Trophoblast cell (in vitro differentiated cells and primary cell): ENCODE data around the gene STOML3.

Experiments used
- DNase-seq, 2 donors: peaks; one replicate each; pipeline ENCODE4 v3.0.0-alpha.2; 2016
- H2AFZ ChIP-seq: 2 replicates; pipeline ENCODE4 v1.6.1; 2013; ENCODE audit warnings: low read length, moderate library complexity, mild to moderate bottlenecking; ENCODE audit not compliant: insufficient read depth, poor library complexity
- H2AK5ac ChIP-seq: 2 replicates; pipeline ENCODE4 v1.6.1; 2013; ENCODE audit warnings: mild to moderate bottlenecking, low read length
- H2BK120ac ChIP-seq: 2 replicates; pipeline ENCODE4 v1.6.1; 2013; ENCODE audit warnings: low read length, mild to moderate bottlenecking, moderate library complexity; ENCODE audit not compliant: insufficient read depth, poor library complexity
- H2BK12ac ChIP-seq: 2 replicates; pipeline ENCODE4 v1.6.1; 2013; ENCODE audit warnings: mild to moderate bottlenecking, low read length, moderate library complexity
- H2BK5ac ChIP-seq: 2 replicates; pipeline ENCODE4 v1.6.1; 2013; ENCODE audit warnings: low read length, low read depth, moderate library complexity, mild to moderate bottlenecking; ENCODE audit not compliant: poor library complexity
- H3K14ac ChIP-seq: 2 replicates; pipeline ENCODE4 v1.6.1; 2013; ENCODE audit warnings: mild to moderate bottlenecking, low read length
- H3K18ac ChIP-seq: 2 replicates; pipeline ENCODE4 v1.6.1; 2013; ENCODE audit warnings: mild to moderate bottlenecking, low read length
- H3K23ac ChIP-seq: 2 replicates; pipeline ENCODE4 v1.6.1; 2013; ENCODE audit warnings: low read length
- H3K27ac ChIP-seq: 2 replicates; pipeline ENCODE4 v1.5.1; 2013; ENCODE audit warnings: low read depth, mild to moderate bottlenecking, inconsistent platforms, low read length, moderate library complexity
- H3K27me3 ChIP-seq: 2 replicates; pipeline ENCODE4 v1.6.1; 2013; ENCODE audit warnings: inconsistent platforms, mild to moderate bottlenecking, low read length, moderate library complexity; ENCODE audit not compliant: insufficient read depth
- H3K36me3 ChIP-seq, 2 experiments: 1 replicate in 1 of 2; 2 replicates in 1 of 2; pipeline ENCODE4 v1.6.1; 2013; ENCODE audit warnings: low read length in 2 of 2, mild to moderate bottlenecking in 2 of 2, moderate library complexity in 1 of 2; ENCODE audit not compliant: insufficient read depth in 2 of 2, control insufficient read depth in 1 of 2
- H3K4ac ChIP-seq: 2 replicates; pipeline ENCODE4 v1.6.1; 2013; ENCODE audit warnings: low read depth, mild to moderate bottlenecking, low read length, moderate library complexity
- H3K4me1 ChIP-seq, 2 experiments: 1 replicate in 1 of 2; 2 replicates in 1 of 2; pipeline ENCODE4 v1.6.1; 2013; ENCODE audit warnings: low read length in 2 of 2, mild to moderate bottlenecking in 2 of 2, moderate library complexity in 1 of 2; ENCODE audit not compliant: insufficient read depth in 2 of 2, control insufficient read depth in 1 of 2
- H3K4me2 ChIP-seq: 2 replicates; pipeline ENCODE4 v1.6.1; 2013; ENCODE audit warnings: inconsistent platforms, mild to moderate bottlenecking, low read length, moderate library complexity
- H3K4me3 ChIP-seq: 2 replicates; pipeline ENCODE4 v1.5.1; 2013; ENCODE audit warnings: mild to moderate bottlenecking, low read depth, low read length, inconsistent platforms
- H3K79me1 ChIP-seq: one replicate; pipeline ENCODE4 v1.6.1; 2013; ENCODE audit warnings: low read length
- H3K79me2 ChIP-seq: 2 replicates; pipeline ENCODE4 v1.6.1; 2013; ENCODE audit warnings: low read length, mild to moderate bottlenecking; ENCODE audit not compliant: control insufficient read depth, insufficient read depth, poor library complexity
- H3K9ac ChIP-seq: 2 replicates; pipeline ENCODE4 v1.6.1; 2013; ENCODE audit warnings: mild to moderate bottlenecking, low read length
- H3K9me3 ChIP-seq: 2 replicates; pipeline ENCODE4 v1.6.1; 2013; ENCODE audit warnings: low read depth, mild to moderate bottlenecking, control low read depth, inconsistent platforms, low read length; ENCODE audit not compliant: insufficient read depth
- H4K12ac ChIP-seq: 2 replicates; pipeline ENCODE4 v1.6.1; 2013; ENCODE audit warnings: low read depth, mild to moderate bottlenecking, low read length, moderate library complexity
- H4K8ac ChIP-seq: 2 replicates; pipeline ENCODE4 v1.6.1; 2013; ENCODE audit warnings: low read depth, mild to moderate bottlenecking, low read length, moderate library complexity
- H4K91ac ChIP-seq: one replicate; pipeline ENCODE4 v1.6.1; 2013; ENCODE audit warnings: low read depth, mild to moderate bottlenecking, low read length, moderate library complexity
- WGBS: extraction: QIAGEN DNeasy Blood & Tissue Kit; methylation state at CpG from one replicate; pipeline ENCODE4 v1.1.7; 2013; ENCODE audit warnings: missing lambda C conversion rate; ENCODE audit not compliant: insufficient read length, insufficient coverage; ENCODE audit errors: extremely low coverage; 5-methylcytosine and 5-hydroxymethylcytosine counted together

The STOML3 gene

GRCh38 chr13:39023761-39024160 lies 33.1 kb upstream of the STOML3 start:
- Histone ChIP-seq H2AFZ (no peak overlapping the region), H3K4ac (no peak overlapping the region), H2BK12ac (no peak overlapping the region), H2BK5ac (no peak overlapping the region), H4K12ac (no peak overlapping the region), H4K91ac (no peak overlapping the region), H3K4me1 (peaks cover 3 to 4% of the 10 kb centered on the region in 2 experiments), H3K18ac (no peak overlapping the region), H3K79me1 (peaks cover 4% of the 10 kb centered on the region), H3K79me2 (no peaks in the 10 kb centered on the region), H3K14ac (no peak overlapping the region), H3K23ac (no peak overlapping the region), H3K27me3 (no peaks in the 10 kb centered on the region), H3K9ac (no peak overlapping the region), H3K36me3 (peaks cover 4 to 14% of the 10 kb centered on the region in 2 experiments), H3K4me3 (no peak overlapping the region), H3K9me3 (no peaks in the 10 kb centered on the region), H3K27ac (peak overlapping the region; percentile 58), H3K4me2 (no peak overlapping the region), H4K8ac (no peak overlapping the region), H2AK5ac (no peak overlapping the region), H2BK120ac (no peak overlapping the region)
- DNase-seq, result peak; percentile 93 to 98

GRCh38 chr13:39023316-39023715 lies 32.7 kb upstream of the STOML3 start:
- H3K36me3 ChIP-seq, result peaks cover 4 to 14% of the 10 kb centered on the region in 2 experiments
- no peak overlapping the region for H3K9ac ChIP-seq
- no peak overlapping the region for H2BK12ac ChIP-seq
- peaks cover 3 to 4% of the 10 kb centered on the region in 2 experiments for H3K4me1 ChIP-seq
- no peak overlapping the region for H4K8ac ChIP-seq
- no CpG with 5 or more reads among the region's 2 CpGs for WGBS
- DNase-seq, result peak; percentile 43 to 94
- H3K4ac ChIP-seq, result no peak overlapping the region
- no peak overlapping the region for H3K14ac ChIP-seq
- peaks cover 4% of the 10 kb centered on the region for H3K79me1 ChIP-seq
- no peak overlapping the region for H4K12ac ChIP-seq
- H3K9me3 ChIP-seq, result no peaks in the 10 kb centered on the region
- H4K91ac ChIP-seq, result no peak overlapping the region
- H3K18ac ChIP-seq, result no peak overlapping the region
- no peak overlapping the region for H3K23ac ChIP-seq
- no peak overlapping the region for H2BK120ac ChIP-seq
- H3K79me2 ChIP-seq, result no peaks in the 10 kb centered on the region
- H2AFZ ChIP-seq, result no peak overlapping the region
- no peaks in the 10 kb centered on the region for H3K27me3 ChIP-seq
- no peak overlapping the region for H2AK5ac ChIP-seq
- H3K4me2 ChIP-seq, result no peak overlapping the region
- H3K4me3 ChIP-seq, result no peak overlapping the region
- no peak overlapping the region for H2BK5ac ChIP-seq
- peak overlapping the region; percentile 58 for H3K27ac ChIP-seq

GRCh38 chr13:39020853-39021462 lies 30.3 kb upstream of the STOML3 start:
- Histone ChIP-seq H2AFZ (no peak overlapping the region), H3K36me3 (peaks cover 4 to 18% of the 10 kb centered on the region in 2 experiments), H3K79me2 (no peaks in the 10 kb centered on the region), H3K23ac (no peak overlapping the region), H3K4me2 (no peak overlapping the region), H3K27ac (no peak overlapping the region), H4K12ac (no peak overlapping the region), H2AK5ac (no peak overlapping the region), H3K9me3 (no peaks in the 10 kb centered on the region), H3K4me3 (no peak overlapping the region), H2BK120ac (no peak overlapping the region), H3K27me3 (no peaks in the 10 kb centered on the region), H4K8ac (no peak overlapping the region), H3K4me1 (peaks cover 3 to 4% of the 10 kb centered on the region in 2 experiments), H3K79me1 (peaks cover 4% of the 10 kb centered on the region), H3K14ac (no peak overlapping the region), H3K9ac (no peak overlapping the region), H2BK5ac (no peak overlapping the region), H4K91ac (no peak overlapping the region), H3K18ac (no peak overlapping the region), H3K4ac (no peak overlapping the region), H2BK12ac (no peak overlapping the region)
- no CpG with 5 or more reads among the region's 4 CpGs for WGBS
- DNase-seq, result peak in 1 of 2 donors; percentile 6

- Histone ChIP-seq H3K9ac (no peak overlapping the region), H3K4me3 (no peak overlapping the region), H4K12ac (no peak overlapping the region), H3K79me2 (no peaks in the 10 kb centered on the region), H4K91ac (no peak overlapping the region), H3K18ac (no peak overlapping the region), H2BK5ac (no peak overlapping the region), H2AK5ac (no peak overlapping the region), H2BK12ac (no peak overlapping the region), H3K27me3 (no peaks in the 10 kb centered on the region), H3K23ac (no peak overlapping the region), H3K4me2 (no peak overlapping the region), H3K14ac (no peak overlapping the region), H3K9me3 (no peaks in the 10 kb centered on the region), H3K4ac (no peak overlapping the region), H3K4me1 (no peaks in the 10 kb centered on the region), H3K27ac (no peak overlapping the region), H2BK120ac (no peak overlapping the region), H2AFZ (no peak overlapping the region), H4K8ac (no peak overlapping the region), H3K36me3 (peaks cover 22 to 38% of the 10 kb centered on the region in 2 experiments), H3K79me1 (no peaks in the 10 kb centered on the region)
- DNase-seq, result peak; percentile 35 to 63
- no CpG with 5 or more reads among the region's 2 CpGs for whole genome bisulfite sequencing
Measured at GRCh38 chr13:39016787-39017186, 26.2 kb upstream of the STOML3 start.
